AML-193 (cell line): ENCODE data around the gene NFATC2.
A peak's percentile ranks its signal among the peaks of the same experiment; 100 is the strongest.
"Not testable (repeated sequence)": the region's sequence is repeated elsewhere in the genome, so short reads cannot be mapped to it uniquely, and the experiment has no call there.

Source experiments
- DNase-seq, 2 experiments: peaks; one replicate each; lab custom pipeline; 2025; lab: John Stamatoyannopoulos, UW

Gene NFATC2

GRCh38 chr20:51542571-51543421 is at the start of gene NFATC2:
NFATC2 (minus strand) TSS chr20:51542719; CDS start chr20:51542499, 220 bp downstream.
- DNase-seq = peak in 1 of 2 experiments; percentile 14

DNA sequence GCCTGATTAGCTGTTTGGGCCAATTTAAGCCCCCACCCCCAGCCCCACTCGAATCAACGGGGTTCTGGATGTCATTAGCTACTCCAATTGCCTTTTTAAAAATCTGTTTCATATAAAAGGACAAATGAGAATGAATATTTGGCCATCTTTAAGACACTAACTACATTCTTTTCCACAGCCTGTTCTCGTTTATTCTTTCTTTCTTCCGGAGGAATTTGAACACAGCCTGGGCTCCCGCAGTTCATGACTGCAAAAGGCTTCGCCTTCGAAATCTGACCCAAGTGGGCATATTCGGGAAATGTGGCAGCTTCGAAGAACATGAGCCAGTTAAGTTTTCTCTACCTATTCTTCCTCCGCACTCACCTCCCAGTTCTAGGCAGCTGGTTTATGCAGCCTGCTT is 49.4 kb upstream of the NFATC2 start:
- DNase-seq = no peak

GRCh38 chr20:51588762-51589161 is 46.2 kb upstream of the NFATC2 start:
- DNase-seq = no peak

- DNase-seq = no peak
Observed at GRCh38 chr20:51587145-51587544, 44.6 kb upstream of the NFATC2 start.

DNA sequence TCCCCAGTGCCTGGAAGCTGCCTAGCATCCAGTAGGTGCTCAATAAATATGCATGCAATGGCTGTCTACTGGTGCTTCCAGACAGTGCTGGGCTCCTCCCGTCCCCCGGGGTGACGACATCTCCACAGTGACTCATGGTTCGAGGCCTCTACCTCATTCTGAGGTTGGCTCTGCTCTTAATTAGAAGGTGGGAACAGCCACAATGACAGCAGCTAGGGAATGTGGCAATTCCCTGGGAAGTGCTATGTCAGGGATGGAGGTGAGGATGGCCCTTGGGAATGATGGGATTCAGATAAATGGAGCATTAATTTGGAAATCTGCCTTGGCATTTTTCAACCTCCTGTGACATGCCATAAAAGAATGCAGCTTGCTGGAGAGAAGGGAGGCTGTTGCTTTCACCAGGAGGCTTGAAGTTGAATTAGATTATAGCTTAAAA is 43.5 kb upstream of the NFATC2 start:
- DNase-seq = no peak

DNA sequence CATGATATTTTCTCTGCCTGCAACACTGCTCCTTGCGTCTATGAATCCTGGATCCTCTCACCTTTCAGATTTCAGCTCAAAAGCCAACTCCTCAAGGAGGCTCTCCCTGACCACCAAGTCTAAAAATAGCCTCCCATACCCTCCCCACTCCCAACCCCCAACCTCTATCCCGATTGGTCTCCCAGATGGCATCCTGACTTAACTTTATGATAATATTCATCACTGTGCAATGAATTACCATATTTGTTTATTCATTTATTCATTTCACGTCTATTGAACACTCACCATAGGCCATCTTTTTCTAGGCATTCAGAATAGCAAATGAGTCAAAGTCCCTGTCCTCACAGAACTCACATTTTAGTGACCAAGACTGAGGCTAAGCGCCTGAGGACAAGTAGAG is 42.6 kb upstream of the NFATC2 start:
- no peak for DNase-seq

DNA sequence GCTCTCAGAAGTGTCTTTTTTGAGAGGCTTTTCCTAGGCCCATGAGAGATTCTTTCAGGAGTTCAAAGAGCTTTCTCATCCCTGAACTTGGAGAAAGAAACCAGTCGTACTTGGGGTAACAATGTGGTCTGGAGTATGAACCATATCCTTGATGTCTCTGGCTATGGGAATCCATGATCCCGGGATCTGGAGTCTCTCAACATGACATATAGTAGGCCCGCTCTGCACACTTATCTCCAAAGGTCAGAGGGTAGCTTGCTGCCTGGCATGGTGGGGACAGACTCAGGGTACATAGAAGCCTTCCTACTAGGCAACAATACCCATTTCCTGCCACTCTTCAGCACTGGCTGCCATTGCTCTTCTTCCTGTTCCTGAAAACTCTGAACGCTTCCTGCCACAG is 42.2 kb upstream of the NFATC2 start:
- no peak for DNase-seq

DNA sequence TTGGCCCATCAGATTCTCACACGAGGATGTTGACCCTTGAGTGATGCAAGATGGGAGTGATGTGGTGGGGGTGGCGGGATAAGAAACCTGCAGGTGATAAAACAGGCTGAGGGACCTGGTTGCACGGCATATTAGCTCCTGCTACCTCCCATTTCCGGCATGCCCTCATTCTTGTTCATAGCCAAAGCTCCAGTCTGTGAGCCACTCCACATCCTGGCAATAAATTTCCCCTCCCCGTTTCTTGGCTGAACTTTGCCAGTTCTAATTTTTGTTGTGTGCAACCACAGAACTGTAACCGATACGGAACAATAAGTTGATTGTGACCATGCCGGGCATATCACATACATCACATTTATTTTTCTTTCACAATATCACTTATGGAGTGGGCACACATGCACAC is 41.6 kb upstream of the NFATC2 start:
- no peak for DNase-seq

DNA sequence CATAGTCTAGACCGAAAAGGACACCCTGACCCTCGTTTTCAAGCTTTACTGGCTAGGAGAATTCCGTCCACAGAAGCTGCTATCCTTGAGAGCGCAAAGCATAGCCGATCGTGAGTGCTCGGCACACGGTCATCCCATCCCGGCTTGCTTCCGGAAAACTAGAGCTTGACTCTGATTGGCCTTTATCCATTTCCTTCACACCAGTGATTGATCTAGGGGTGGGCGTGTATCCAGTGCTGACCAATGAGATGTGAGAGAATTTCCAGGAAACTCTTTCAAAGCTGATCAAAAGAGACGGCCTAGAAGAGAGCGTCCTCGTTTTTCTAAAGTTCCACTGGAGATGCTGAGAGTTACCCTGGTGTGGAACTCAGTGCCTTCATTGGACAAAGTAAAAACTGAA is 41.0 kb upstream of the NFATC2 start:
- DNase-seq = no peak

GRCh38 chr20:51583073-51583472 is 40.6 kb upstream of the NFATC2 start:
- DNase-seq = no peak

- no peak for DNase-seq
Observed at GRCh38 chr20:51581571-51581970, 39.1 kb upstream of the NFATC2 start.

DNA sequence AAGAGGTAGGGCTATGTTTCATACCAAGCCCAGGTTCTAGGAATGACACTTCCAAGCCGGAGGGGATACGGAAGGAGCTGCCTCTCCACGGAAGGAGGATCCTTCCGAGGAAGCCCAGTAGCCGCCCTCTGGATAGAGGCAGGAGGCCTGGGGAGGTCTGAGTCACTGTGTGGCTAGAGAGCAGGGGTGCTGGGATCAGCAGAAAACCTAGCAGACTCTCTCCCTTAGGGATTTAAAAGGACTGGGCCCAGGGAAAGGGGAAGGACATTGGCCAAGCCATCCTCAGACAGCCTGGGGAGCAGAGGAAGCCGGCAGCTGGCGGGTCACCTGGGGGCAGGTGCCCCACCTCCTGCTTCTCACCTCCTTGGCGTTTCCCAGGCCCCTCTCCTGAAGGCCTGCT is 36.6 kb upstream of the NFATC2 start:
- no peak for DNase-seq

DNA sequence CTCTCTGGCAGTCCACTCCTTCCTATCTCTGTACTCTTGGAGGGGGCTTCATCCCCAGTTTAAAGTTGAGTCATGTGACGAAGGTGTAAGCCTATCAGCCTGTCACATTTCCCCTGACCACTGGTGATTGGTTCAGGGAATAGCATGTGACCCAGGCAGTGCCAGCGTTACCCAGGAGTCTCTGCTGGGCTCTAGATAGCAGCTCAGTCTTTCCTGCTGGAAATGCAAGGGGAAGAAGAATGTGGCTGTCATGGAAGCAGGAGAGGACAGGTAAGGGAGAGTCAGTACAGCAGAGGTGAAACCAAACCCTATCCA is 35.6 kb upstream of the NFATC2 start:
- DNase-seq = no peak

GRCh38 chr20:51577432-51578144 is 35.1 kb upstream of the NFATC2 start:
- no peak for DNase-seq

DNA sequence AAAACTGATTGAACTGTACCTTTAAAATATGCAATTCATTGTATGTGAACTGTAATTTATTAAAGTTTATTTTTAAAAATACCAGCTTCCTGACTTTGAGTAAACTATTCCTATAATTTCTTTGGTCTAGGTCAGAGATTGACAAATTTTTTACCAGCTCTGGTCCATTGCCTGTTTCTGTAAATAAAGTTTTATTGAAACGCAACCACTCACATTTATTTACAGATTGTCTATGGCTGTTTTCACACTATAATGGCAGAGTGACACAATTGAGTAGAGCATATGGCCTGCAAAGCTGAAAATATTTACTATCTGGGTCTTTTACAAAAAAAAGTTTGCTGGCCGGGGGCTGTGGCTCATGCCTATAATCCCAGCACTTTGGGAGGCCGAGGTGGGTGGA is 33.0 kb upstream of the NFATC2 start:
- DNase-seq = no peak

- DNase-seq = no peak
Observed at GRCh38 chr20:51574248-51575033, 31.9 kb upstream of the NFATC2 start.

DNA sequence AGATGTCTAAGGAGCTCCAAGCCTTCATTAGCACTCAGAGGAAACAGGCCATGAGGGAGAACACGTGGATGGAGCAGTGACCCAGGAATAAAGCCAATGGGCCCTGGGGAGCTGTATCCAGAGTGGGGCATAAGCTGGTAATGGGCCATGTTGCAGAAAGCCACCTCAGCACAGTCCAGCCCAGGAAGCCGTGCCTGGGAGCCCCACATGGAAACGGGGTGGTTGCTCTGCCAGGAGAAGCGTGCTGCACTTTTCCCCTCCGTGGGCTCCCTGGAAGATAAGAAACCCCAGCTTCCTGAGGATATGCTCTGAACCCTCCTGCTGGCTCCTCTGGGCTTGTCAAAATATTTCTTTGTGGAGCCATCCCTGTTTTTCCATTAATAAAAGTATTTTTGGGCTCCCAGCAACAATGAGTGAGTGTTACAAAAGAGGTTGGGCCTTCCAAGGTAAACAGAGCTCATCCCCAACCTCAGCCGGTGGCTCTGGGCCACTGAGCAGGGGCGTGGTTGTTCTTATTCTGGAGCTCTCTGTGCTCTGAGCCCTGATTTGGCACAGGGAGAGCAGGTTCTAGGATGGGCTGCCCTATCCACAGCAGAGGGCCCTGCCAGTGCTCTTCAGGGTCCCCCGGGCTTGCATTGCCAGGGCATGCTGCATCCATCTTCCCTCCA is 31.2 kb upstream of the NFATC2 start:
- no peak for DNase-seq

DNA sequence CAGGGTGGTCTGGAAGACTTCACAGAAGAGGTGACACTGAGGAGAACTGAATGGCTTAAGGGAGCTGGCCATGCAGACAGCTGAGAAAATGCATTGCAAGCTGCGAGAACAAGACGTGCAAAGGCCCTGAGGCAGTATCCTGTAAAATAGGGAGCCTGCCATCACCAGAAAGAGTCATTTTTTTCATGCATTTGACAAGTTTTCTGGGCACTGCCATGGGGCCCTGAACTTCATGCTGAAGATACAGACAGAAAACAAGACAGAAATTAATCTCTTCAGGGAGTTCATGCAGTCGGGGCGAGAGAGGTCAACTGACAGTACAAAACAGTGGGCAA is 28.9 kb upstream of the NFATC2 start:
- no peak for DNase-seq

DNA sequence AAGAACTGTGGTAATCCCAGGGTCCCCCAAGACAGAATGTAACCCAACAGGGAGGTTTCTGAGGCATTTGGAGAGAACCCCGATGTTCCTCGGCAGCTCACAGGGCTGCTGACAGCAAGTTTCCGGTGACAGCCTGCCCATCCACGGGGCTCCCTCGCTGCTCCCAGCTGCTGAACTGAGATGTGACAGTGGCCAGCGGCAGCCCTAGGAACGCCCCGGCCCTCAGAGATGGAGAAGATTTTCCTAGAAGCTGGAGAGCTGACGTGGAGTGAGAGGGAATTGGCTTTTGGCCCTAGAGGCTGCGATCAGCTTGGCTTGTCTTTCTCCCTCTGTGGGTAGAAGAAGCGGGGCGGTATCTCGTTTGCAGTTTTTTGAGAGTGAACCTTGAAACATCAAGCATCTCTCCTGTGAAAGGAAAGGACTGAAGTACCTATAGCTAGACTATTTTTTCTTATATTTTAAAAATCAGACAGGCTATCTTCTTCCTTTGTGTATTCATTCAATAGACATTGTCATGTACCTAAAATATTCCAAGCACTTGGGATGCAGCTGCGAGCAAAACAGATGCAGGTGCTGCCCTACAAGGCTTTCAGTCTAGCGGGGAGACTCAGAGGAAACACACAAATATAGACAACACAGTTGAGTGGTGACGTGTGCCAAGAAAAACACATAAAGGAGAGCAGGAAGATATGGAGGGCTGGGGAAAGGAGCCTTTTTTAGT is 28.4 kb upstream of the NFATC2 start:
- no peak for DNase-seq

DNA sequence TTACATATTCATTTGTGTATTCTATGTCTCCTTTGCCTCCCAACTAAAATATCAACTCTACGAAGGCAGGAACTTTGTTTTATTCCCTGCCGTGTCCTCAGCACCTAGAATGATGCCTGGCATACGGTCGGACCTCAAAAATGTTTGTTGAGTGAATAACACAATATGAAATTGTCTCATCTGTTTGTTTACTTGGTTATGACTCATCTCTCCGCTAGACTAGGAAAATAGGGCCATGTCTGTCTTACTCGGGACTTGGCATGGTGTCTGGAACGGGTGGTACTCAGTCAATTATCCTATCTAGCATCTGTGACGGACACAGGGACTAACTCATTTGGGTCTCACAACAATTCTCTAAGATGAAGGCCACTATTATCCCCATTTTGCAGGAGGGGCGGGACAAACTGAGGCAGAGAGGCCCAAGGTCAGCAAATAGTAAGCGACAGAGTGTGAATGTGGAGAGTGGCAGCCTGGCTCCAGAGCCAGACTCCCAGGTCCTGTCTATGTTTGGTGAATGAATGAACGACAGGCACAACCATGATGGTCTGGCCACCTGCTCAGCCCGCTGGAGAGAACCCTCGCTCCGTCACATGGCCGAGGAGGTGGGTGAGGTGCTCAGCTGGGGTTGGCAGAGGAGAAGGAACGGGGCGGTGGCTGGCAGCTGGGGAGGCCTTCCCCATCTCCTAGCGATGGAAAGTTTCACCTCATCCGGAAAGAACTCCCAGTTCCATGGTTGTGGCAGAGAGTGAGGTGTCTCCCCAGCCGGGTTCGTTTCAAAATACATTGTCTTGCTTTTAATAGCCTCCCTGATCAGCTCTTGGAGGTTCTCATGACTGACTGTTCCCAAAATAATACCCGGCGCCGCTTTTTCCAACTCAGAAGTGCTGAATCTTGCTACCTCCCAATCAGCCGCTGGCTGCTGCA is 27.6 kb upstream of the NFATC2 start:
- DNase-seq = no peak

DNA sequence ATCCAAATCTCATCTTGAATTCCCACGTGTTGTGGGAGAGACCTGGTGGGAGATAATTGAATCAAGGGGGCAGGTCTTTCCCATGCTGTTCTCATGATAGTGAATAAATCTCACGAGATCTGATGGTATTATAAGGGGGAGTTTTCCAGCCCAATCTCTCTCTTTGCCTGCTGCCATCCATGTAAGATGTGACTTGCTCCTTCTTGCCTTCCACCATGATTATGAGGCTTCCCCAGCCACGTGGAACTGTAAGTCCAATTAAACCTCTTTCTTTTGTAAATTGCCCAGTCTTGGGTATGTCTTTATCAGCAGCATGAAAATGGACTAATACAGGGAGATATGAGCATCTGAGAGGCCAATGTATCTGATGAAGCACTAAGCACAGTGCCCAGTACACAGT is 26.0 kb upstream of the NFATC2 start:
- not testable (repeated sequence) for DNase-seq
